HepG2 (cell line): ENCODE data around the gene CAPZB. TPM values are rescaled to one million over a fixed set of nuclear protein-coding genes. Genes with fewer than 3 reads are reported as not detected.
A peak's percentile ranks its signal among the peaks of the same experiment; 100 is the strongest.

ENCODE experiments used
- HIC2 ChIP-seq: sonication (generic); formaldehyde crosslinking; IDR thresholded peaks from 2 replicates; pipeline ENCODE4 v1.9.0; 2022; ENCODE audit warnings: low read depth, missing genetic modification reagents
- KDM2A ChIP-seq: sonication (generic); formaldehyde crosslinking; IDR thresholded peaks from 2 replicates; pipeline ENCODE4 v1.4.0; 2020; ENCODE audit warnings: low read depth, missing genetic modification reagents, borderline replicate concordance
- NR1H2 ChIP-seq: sonication (generic); formaldehyde crosslinking; IDR thresholded peaks from 2 replicates; pipeline ENCODE4 v1.8.1; 2022; ENCODE audit warnings: low read depth, missing genetic modification reagents, borderline replicate concordance
- RBM39 ChIP-seq: fragments of 200-400 bp; formaldehyde crosslinking; IDR thresholded peaks from one replicate; pipeline ENCODE4 v1.6.1; 2018; ENCODE audit warnings: antibody characterized with exemption, mild to moderate bottlenecking, low read depth, low read length; ENCODE audit not compliant: poor library complexity, severe bottlenecking
- SMARCE1 ChIP-seq: fragments of 450-650 bp; IDR thresholded peaks from 2 replicates; pipeline ENCODE4 v1.6.1; 2017; ENCODE audit warnings: borderline replicate concordance
- TAF15 ChIP-seq: fragments of 200-400 bp; formaldehyde crosslinking; IDR thresholded peaks from one replicate; pipeline ENCODE4 v1.6.1; 2018; ENCODE audit warnings: mild to moderate bottlenecking, low read depth, low read length; ENCODE audit not compliant: poor library complexity, severe bottlenecking
- ZNF770 ChIP-seq: sonication (generic); formaldehyde crosslinking; IDR thresholded peaks from 2 replicates; pipeline ENCODE4 v1.5.0; 2020; ENCODE audit warnings: mild to moderate bottlenecking, missing genetic modification reagents
- ZNF776 ChIP-seq: sonication (generic); formaldehyde crosslinking; IDR thresholded peaks from 2 replicates; pipeline ENCODE4 v1.4.0; 2020; ENCODE audit warnings: mild to moderate bottlenecking, missing genetic modification reagents
- polyA plus RNA-seq, 8 experiments: library from polyadenylated mRNA; depleted of rRNA in 3 of 8; stranded (reverse) in 7 of 8; unstranded in 1 of 8; fragments of >200 nt; fragmentation: Illumina TruSeq in 4 of 8; extraction: Trizol in 4 of 8; gene quantifications; 2 replicates each; pipeline versions ENCODE4 v1.2.1 to v1.2.3, GENCODE V29; 2011 to 2016; ENCODE audit warnings: low read depth in 4 of 8, missing spikeins in 1 of 8, mixed read lengths in 1 of 8; ENCODE audit not compliant: insufficient read depth in 1 of 8
- total RNA-seq, 5 experiments: library from RNA; depleted of rRNA; stranded (reverse); fragments of >200 nt; fragmentation: Illumina TruSeq; extraction: Trizol; gene quantifications; 2 replicates each; pipeline ENCODE4 v1.2.3, GENCODE V29; 2016; ENCODE audit warnings: low read depth in 1 of 5

CAPZB gene
- total and polyA plus RNA-seq, 2 of the 13 experiments (the other 11 are each of a cell fraction or from before 2014, with no cell fraction given): 58.9 to 76.9 TPM

DNA sequence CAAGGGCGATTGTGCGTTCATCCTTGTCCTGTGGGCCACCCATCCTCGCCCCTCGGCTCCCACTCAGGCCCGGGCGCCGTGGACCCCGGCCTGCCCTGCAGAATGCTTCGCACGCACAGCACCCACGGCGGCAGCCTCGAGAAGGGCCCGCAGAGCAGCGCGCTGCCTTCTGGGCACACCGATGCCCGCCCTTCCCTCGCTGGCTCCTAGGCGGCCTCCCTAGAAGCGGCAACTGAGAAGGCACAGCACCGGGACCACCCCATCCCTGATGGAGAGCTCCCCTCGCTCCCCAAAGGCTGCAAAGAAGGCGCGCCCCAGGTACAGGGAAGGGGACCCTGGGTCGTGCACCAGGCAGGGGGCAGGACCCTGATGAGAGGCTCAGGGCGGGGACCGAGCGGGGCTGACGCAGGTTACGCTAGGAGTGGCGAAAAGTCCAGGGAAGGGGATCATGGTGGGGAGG lies 971 bp downstream of the CAPZB start (continued):
- TF ChIP-seq ZNF770: 0 out of 2 replicates have a peak, but pooled peaks have one; percentile 6
- peak; percentile 33; the same call in 1 of the 2 replicates for TF ChIP-seq NR1H2 (CRISPR knock-in tag)
- 0 out of 2 replicates have a peak, but pooled peaks have one; percentile 12 for TF ChIP-seq HIC2 (CRISPR knock-in tag)
- no peak for TF ChIP-seq ZNF776 (CRISPR knock-in tag)
- TF ChIP-seq SMARCE1: no peak
- peak; percentile 8; the same call in 1 of the 2 replicates for TF ChIP-seq KDM2A (CRISPR knock-in tag)
- TF ChIP-seq RBM39: peak; percentile 15
- peak; percentile 65 for TF ChIP-seq TAF15
- TF ChIP-seq, all 625 proteins: peak for 48
